Endothelial cell of umbilical vein (primary cell): Measurements from ENCODE around the gene GAPDHS. TPM values are rescaled to one million over a fixed set of nuclear protein-coding genes. Genes with fewer than 3 reads are reported as not detected.

ENCODE experiments used
- BruUV-seq: library from RNA; stranded (reverse); fragments of 400-500 nt; replicated peaks from 2 replicates; lab custom pipeline; 2021; lab: Mats Ljungman, UMichigan
- CTCF ChIA-PET: fragments of 300-600, 350-600 bp; sonication (Branson Sonifier 250); formaldehyde crosslinking; loops from one replicate; lab custom pipeline; 2021; ENCODE audit warnings: antibody characterized with exemption, inconsistent platforms; lab: Charles Lee
- POLR2A ChIA-PET: fragments of 300-600, 350-600 bp; sonication (Branson Sonifier 250); formaldehyde crosslinking; loops from one replicate; lab custom pipeline; 2021; ENCODE audit warnings: antibody characterized with exemption, inconsistent platforms; lab: Charles Lee
- DNase-seq: peaks from one replicate; pipeline ENCODE4 v3.0.0-alpha.2; 2011; ENCODE audit warnings: low read depth, low spot score
- FAIRE-seq: peaks from 2 replicates; lab custom pipeline; 2011; peaks lifted over from hg19 to GRCh38; lab: Jason Lieb, UNC
- H2AFZ ChIP-seq: 2 replicates; pipeline ENCODE4 v1.6.0; 2012; ENCODE audit warnings: low read depth, low read length, control low read depth, inconsistent platforms
- H3K27ac ChIP-seq: 2 replicates; pipeline ENCODE4 v1.5.1; 2011; ENCODE audit warnings: low read depth, mild to moderate bottlenecking, control low read depth, low read length, moderate library complexity; ENCODE audit not compliant: insufficient read depth
- H3K27me3 ChIP-seq, 2 experiments: 2 replicates each; pipeline versions ENCODE4 v1.6.0 to v1.6.1; 2011; ENCODE audit warnings: low read length in 2 of 2, mixed read lengths in 1 of 2; ENCODE audit not compliant: control insufficient read depth in 2 of 2, insufficient read depth in 2 of 2
- H3K36me3 ChIP-seq, 2 experiments: 2 replicates in 1 of 2; 3 replicates in 1 of 2; pipeline ENCODE4 v1.5.1; 2011; ENCODE audit warnings: low read length in 2 of 2, mild to moderate bottlenecking in 1 of 2, moderate library complexity in 1 of 2; ENCODE audit not compliant: control insufficient read depth in 2 of 2, insufficient read depth in 2 of 2; ENCODE audit errors: extremely low read depth in 1 of 2
- H3K4me1 ChIP-seq: 3 replicates; pipeline ENCODE4 v1.5.1; 2011; ENCODE audit warnings: mild to moderate bottlenecking, low read length; ENCODE audit not compliant: control insufficient read depth, insufficient read depth; ENCODE audit errors: extremely low read depth
- H3K4me2 ChIP-seq: 2 replicates; pipeline ENCODE4 v1.6.1; 2011; ENCODE audit warnings: low read length, control low read depth, mixed read lengths; ENCODE audit not compliant: insufficient read depth
- H3K4me3 ChIP-seq, 3 experiments: fragments of 200-600 bp in 1 of 3; sonication (generic), shearing (Covaris generic) in 1 of 3; replicated peaks in 1 of 3; 2 replicates each; pipeline ENCODE4 v1.5.1; 2011 to 2016; ENCODE audit warnings: control low read depth in 3 of 3, low read length in 3 of 3, mild to moderate bottlenecking in 2 of 3, inconsistent platforms in 1 of 3, low read depth in 1 of 3, moderate library complexity in 1 of 3; ENCODE audit not compliant: insufficient read depth in 1 of 3
- H3K79me2 ChIP-seq: 2 replicates; pipeline ENCODE4 v1.6.0; 2012; ENCODE audit warnings: low read length, inconsistent platforms; ENCODE audit not compliant: control insufficient read depth, insufficient read depth
- H3K9ac ChIP-seq: replicated peaks from 2 replicates; pipeline ENCODE3; 2011; ENCODE audit warnings: low read length, control low read depth; ENCODE audit not compliant: insufficient read depth; ENCODE audit errors: extremely low read depth
- H3K9me1 ChIP-seq: replicated peaks from 3 replicates; pipeline ENCODE4 v1.6.0; 2011; ENCODE audit warnings: mild to moderate bottlenecking, low read length; ENCODE audit not compliant: control insufficient read depth, insufficient read depth; ENCODE audit errors: extremely low read depth
- H3K9me3 ChIP-seq: replicated peaks from 2 replicates; pipeline ENCODE4 v1.5.1; 2012; ENCODE audit warnings: low read length, inconsistent platforms; ENCODE audit not compliant: control insufficient read depth, insufficient read depth
- H4K20me1 ChIP-seq: replicated peaks from 2 replicates; pipeline ENCODE3; 2011; ENCODE audit warnings: mild to moderate bottlenecking, low read length; ENCODE audit not compliant: control insufficient read depth, insufficient read depth; ENCODE audit errors: extremely low read depth
- EZH2 ChIP-seq: IDR thresholded peaks from 2 replicates; pipeline ENCODE4 v1.6.1; 2012; ENCODE audit warnings: borderline replicate concordance, low read depth, mild to moderate bottlenecking, moderate library complexity, low read length, inconsistent platforms; ENCODE audit not compliant: severe bottlenecking
- FOS ChIP-seq: IDR thresholded peaks from 2 replicates; pipeline ENCODE4 v1.6.1; 2011; ENCODE audit warnings: mild to moderate bottlenecking, low read length, moderate library complexity, borderline replicate concordance; ENCODE audit not compliant: insufficient read depth
- GATA2 ChIP-seq: IDR thresholded peaks from 2 replicates; pipeline ENCODE4 v1.7.0; 2011; ENCODE audit warnings: low read depth, mild to moderate bottlenecking, moderate library complexity, mixed read lengths, low read length; ENCODE audit not compliant: insufficient read length, insufficient read depth
- JUN ChIP-seq: IDR thresholded peaks from 2 replicates; pipeline ENCODE4 v1.6.1; 2011; ENCODE audit warnings: borderline replicate concordance, low read depth; ENCODE audit not compliant: insufficient read length, insufficient read depth
- MYC ChIP-seq: IDR thresholded peaks from one replicate; pipeline ENCODE4 v1.6.1; 2011; ENCODE audit warnings: mild to moderate bottlenecking, low read depth, low read length
- POLR2A ChIP-seq: IDR thresholded peaks from 2 replicates; pipeline ENCODE4 v1.6.1; 2012; ENCODE audit warnings: low read depth, mild to moderate bottlenecking, control low read depth, low read length
- POLR2AphosphoS5 ChIP-seq: IDR thresholded peaks from 2 replicates; pipeline ENCODE4 v1.6.1; 2012; ENCODE audit warnings: low read depth, mild to moderate bottlenecking, control low read depth, low read length, moderate library complexity; ENCODE audit not compliant: insufficient read depth
- dilution Hi-C: fragments of 300-500 bp; cut with MboI; formaldehyde crosslinking; loops from one replicate; pipeline ENCODE4 v1.15.0; 2019; ENCODE audit warnings: low sequenced_read_pairs; ENCODE audit not compliant: extremely low pct_ligation_motif_present
- intact Hi-C: fragments of 100-400 bp; cut with micrococcal nuclease; formaldehyde crosslinking; loops from one replicate; pipeline ENCODE4 v1.10.0; 2022
- polyA plus RNA-seq, 4 experiments: library from polyadenylated mRNA; depleted of rRNA in 3 of 4; stranded (reverse) in 3 of 4; unstranded in 1 of 4; fragments of >200 nt; gene quantifications; 2 replicates each; pipeline versions ENCODE4 v1.2.1 to v1.2.3, GENCODE V29; 2011 to 2012; ENCODE audit warnings: missing spikeins in 1 of 4
- total RNA-seq: library from RNA; stranded (reverse); gene quantifications from 2 replicates; pipeline ENCODE4 v1.2.3, GENCODE V29; 2021
- TF ChIP-seq, protein P1 (sequence below), 2 donors: IDR thresholded peaks; 1 replicate in 1 of 2; 2 replicates in 1 of 2; pipeline ENCODE4 v1.5.1; 2011; ENCODE audit warnings: low read length in 2 of 2, mild to moderate bottlenecking in 2 of 2, moderate library complexity in 2 of 2, control low read depth in 1 of 2, inconsistent platforms in 1 of 2, low read depth in 1 of 2; ENCODE audit not compliant: insufficient read depth in 1 of 2; ENCODE audit errors: extremely low read depth in 1 of 2
- TF ChIP-seq, protein P2 (sequence below): IDR thresholded peaks from 2 replicates; pipeline ENCODE4 v1.6.1; 2011; ENCODE audit not compliant: insufficient read depth, insufficient read length

Gene GAPDHS
- total and polyA plus RNA-seq, 2 donors (not counting 3 experiments of a cell fraction or from before 2014, with no cell fraction given): not detected

DNA sequence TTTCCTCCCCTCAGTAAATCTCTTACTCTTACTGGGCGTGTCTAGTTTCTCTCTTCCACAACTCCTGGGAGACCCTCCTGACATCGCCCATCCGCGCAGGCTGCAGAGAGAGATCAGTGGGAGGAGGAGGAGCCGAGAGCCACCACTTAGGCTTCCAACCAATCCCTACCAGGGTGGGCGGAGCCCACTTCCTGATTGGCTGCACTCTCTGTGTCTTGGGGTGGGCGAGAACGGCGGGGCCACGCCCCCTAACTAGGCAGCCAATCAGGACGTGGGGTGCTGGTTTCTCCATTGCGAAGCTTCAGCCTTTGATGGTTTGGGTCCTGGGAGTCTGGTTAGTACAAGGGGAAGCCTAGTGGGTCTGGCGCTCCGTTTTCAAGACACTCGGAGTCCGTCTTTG is 52.6 kb downstream of the GAPDHS start, which contains the start of gene PMIS2:
TSS of gene PMIS2 (plus strand) at position 326 of the 400 bp plus-strand sequence. CDS start 87 bp downstream, outside the sequence.
- Histone ChIP-seq H3K9me3 (no peaks in the 10 kb centered on the region), H3K9me1 (no peaks in the 10 kb centered on the region), H3K27ac (no peak within 1 kb of the TSS), H3K27me3 (no peaks in the 10 kb centered on the region), H2AFZ (no peak within 1 kb of the TSS), H3K36me3 (no peaks in the 10 kb centered on the region), H3K4me2 (no peak within 1 kb of the TSS), H3K9ac (no peak within 1 kb of the TSS), H3K79me2 (no peaks in the 10 kb centered on the region), H3K4me3 (no peak within 1 kb of the TSS), H4K20me1 (no peaks in the 10 kb centered on the region), H3K4me1 (no peaks in the 10 kb centered on the region)
- DNase-seq (no peak), FAIRE-seq (no peak)
- ChIA-PET POLR2A (no interaction called here), CTCF (no interaction called here)
- TF ChIP-seq, protein P1, sequence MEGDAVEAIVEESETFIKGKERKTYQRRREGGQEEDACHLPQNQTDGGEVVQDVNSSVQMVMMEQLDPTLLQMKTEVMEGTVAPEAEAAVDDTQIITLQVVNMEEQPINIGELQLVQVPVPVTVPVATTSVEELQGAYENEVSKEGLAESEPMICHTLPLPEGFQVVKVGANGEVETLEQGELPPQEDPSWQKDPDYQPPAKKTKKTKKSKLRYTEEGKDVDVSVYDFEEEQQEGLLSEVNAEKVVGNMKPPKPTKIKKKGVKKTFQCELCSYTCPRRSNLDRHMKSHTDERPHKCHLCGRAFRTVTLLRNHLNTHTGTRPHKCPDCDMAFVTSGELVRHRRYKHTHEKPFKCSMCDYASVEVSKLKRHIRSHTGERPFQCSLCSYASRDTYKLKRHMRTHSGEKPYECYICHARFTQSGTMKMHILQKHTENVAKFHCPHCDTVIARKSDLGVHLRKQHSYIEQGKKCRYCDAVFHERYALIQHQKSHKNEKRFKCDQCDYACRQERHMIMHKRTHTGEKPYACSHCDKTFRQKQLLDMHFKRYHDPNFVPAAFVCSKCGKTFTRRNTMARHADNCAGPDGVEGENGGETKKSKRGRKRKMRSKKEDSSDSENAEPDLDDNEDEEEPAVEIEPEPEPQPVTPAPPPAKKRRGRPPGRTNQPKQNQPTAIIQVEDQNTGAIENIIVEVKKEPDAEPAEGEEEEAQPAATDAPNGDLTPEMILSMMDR (IDR thresholded peaks at IDR 0.05; ENCODE audit: extremely low read depth in 1 of 2, insufficient read depth in 1 of 2, low read depth in 1 of 2, low read length in 2 of 2): no peak
- TF ChIP-seq GATA2: no peak
- no peak for TF ChIP-seq JUN
- no peak for TF ChIP-seq EZH2
- no peak for TF ChIP-seq POLR2AphosphoS5
- dilution Hi-C loops: no loop called here
- no TSS peak for BruUV-seq
- intact Hi-C loops: no loop called here

DNA sequence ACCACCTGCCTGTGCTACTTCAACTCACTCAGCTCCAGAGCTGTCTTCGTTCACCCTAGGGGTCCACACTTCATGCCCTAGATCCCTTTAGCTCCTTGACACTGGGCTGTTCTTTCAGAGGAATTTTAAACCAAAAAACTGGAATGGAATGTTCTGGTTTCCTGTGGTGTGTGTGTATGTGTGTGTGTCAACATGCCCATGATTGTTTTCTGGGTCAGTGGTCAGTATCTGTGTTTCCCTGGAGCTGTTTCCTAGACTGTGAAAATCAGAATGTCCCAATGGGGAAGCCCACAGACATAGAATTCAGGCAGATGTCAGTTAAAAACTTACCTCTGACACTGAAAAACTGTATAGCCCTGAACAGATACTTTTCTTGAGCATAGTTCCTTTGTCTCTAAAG is 54.1 kb downstream of the GAPDHS start:
- BruUV-seq: no TSS peak
- CTCF ChIA-PET: interaction anchor here (0.7 kb wide), 1 partner anchor 77 kb away, joined by 3 read pairs; no protein-coding TSS in a partner anchor
- TF ChIP-seq POLR2A (no peak), EZH2 (no peak), GATA2 (no peak), MYC (no peak), JUN (no peak), POLR2AphosphoS5 (no peak), FOS (no peak)
- TF ChIP-seq, protein P1 (IDR thresholded peaks at IDR 0.05; ENCODE audit: extremely low read depth in 1 of 2, insufficient read depth in 1 of 2, low read depth in 1 of 2, low read length in 2 of 2): no peak
- TF ChIP-seq, protein P2, sequence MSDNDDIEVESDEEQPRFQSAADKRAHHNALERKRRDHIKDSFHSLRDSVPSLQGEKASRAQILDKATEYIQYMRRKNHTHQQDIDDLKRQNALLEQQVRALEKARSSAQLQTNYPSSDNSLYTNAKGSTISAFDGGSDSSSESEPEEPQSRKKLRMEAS: no peak
- no peaks in the 10 kb centered on the region for H3K9me1 ChIP-seq
- no peak overlapping the region for H3K9ac ChIP-seq
- no peaks in the 10 kb centered on the region for H3K27me3 ChIP-seq
- H3K4me1 ChIP-seq: no peaks in the 10 kb centered on the region
- intact Hi-C loops: no loop called here
- H3K79me2 ChIP-seq: no peaks in the 10 kb centered on the region
- DNase-seq (no peak), FAIRE-seq (no peak)
- H3K4me3 ChIP-seq: no peak overlapping the region
- no peak overlapping the region for H3K4me2 ChIP-seq
- no peaks in the 10 kb centered on the region for H4K20me1 ChIP-seq
- POLR2A ChIA-PET: no interaction called here
- H3K9me3 ChIP-seq: no peaks in the 10 kb centered on the region
- H3K27ac ChIP-seq: no peak overlapping the region
- H2AFZ ChIP-seq: no peak overlapping the region
- no peaks in the 10 kb centered on the region for H3K36me3 ChIP-seq
- dilution Hi-C loops: no loop called here
